ENCODE results near the gene GOLPH3.
"Not testable (repeated sequence)": the region's sequence is repeated elsewhere in the genome, so short reads cannot be mapped to it uniquely, and the experiment has no call there.

The GOLPH3 gene

GRCh38 chr5:32174011-32174870 is at the start of gene GOLPH3:
Gene GOLPH3 (minus strand): TSS chr5:32174319. CDS start chr5:32174034, 285 bp downstream.
- peak; percentile 94 for DNase-seq

DNA sequence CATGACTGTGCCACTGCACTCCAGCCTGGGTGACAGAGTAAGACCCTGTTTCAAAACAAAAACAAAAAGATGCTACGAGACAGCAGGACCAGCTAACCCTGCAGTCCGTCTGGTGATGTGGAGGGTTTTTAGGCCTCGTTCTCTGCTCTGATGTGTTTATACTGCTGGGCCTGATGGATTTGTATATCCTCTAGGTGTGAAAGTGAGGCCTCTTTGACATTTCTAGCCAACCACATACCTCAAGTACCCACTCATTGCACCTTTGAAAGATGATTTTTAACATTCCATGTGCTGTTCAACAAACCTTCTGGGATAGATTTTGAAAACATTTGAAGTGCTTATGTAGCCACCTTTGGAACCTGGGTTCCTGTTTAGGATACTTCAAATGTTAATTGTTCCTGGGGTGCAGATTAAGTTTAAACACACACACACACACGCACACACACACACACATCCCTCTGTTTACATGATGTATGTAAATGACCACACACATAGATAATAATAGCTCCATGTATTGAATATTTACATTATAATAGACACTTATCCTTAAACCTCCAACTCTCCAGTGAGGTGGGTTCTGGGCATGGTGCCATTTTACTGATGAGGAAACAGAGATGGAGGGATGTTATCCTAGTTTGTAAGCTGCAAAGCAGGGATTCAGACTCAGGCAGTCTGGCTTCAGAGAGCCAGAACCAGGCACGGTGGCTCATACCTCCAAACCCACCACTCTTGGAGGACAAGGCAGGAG is 48.8 kb upstream of the GOLPH3 start:
- DNase-seq: no peak

GRCh38 chr5:32217886-32218396 is 43.8 kb upstream of the GOLPH3 start:
- peak; percentile 45 for DNase-seq

DNA sequence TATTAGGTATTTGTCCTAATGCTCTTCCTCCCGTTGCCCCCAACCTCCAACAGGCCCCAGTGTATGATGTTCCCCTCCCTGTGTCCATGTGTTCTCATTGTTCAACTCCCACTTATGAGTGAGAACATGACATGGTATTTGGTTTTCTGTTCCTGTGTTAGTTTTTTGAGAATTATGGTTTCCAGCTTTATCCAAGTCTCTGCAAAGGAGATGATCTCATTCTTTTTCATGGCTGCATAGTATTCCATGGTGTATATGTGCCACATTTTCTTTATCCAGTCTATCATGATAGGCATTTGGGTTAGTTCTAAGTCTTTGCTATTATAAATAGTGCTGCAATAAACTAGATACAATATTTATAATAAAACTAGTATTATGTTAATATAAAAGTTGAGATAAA is 40.2 kb upstream of the GOLPH3 start:
- not testable (repeated sequence) for DNase-seq

GRCh38 chr5:32210151-32210550 is 36.0 kb upstream of the GOLPH3 start:
- no peak for DNase-seq

DNA sequence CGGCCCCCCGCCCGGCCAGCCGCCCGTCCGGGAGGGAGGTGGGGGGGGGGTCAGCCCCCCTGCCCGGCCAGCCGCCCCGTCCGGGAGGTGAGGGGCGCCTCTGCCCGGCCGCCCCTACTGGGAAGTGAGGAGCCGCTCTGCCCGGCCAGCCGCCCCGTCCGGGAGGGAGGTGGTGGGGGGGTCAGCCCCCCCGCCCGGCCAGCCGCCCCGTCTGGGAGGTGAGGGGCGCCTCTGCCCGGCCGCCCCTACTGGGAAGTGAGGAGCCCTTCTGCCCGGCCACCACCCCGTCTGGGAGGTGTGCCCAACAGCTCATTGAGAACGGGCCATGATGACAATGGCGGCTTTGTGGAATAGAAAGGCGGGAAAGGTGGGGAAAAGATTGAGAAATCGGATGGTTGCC is 34.7 kb upstream of the GOLPH3 start:
- not testable (repeated sequence) for DNase-seq

DNA sequence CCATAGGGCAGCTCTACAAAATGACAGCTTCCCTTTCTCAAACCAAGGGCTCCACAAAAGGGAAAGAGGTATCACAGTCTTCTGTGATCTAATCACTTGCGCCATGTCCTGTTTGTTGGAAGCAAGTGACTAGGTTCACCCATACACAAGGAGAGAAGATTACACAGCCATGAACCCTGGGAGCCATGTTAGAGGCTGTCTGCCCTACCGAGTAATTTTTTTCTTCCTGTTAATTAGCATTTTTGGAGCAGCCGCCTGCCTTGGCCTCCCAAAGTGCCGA is 33.2 kb upstream of the GOLPH3 start:
- DNase-seq: no peak

DNA sequence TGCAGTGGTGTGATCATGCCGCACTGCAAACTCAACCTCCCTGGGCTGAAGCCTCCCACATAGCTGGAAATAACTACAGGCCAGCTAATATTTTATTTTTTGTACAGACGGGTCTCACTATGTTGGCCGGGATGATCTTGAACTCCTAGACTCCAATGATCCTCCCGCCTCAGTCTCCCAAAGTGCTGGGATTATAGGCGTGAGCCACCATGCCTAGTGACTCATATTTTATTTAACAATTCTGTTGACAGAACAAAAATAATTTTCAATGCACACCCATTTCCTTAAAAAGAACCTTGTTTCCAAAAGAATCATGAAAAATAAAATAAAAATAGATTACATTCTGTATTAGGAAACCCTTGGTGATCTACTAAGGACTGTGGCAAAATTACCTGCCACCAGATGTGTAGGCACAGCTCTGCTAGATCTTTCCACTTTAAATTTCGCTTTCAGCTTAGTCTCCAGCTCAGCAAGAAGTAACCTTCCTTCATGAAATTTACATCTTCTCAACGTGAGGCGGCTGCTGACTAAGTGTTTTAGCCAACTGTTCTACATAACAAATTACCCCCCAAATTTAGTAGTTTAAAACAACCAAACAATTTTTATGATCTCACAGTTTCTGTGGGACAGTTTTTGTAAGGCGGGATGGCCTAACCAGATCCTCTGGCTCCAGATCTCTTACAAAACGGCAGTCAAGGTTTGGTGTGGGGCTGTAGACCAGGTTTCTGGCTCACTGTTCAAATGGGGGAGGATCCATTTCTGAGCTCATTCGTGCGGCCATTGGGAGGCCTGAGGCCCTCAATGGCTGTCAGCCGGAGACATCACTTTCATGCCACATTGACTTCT is 32.6 kb upstream of the GOLPH3 start:
- DNase-seq: no peak

- DNase-seq: no peak
Observed at GRCh38 chr5:32206053-32206452, 31.9 kb upstream of the GOLPH3 start.

DNA sequence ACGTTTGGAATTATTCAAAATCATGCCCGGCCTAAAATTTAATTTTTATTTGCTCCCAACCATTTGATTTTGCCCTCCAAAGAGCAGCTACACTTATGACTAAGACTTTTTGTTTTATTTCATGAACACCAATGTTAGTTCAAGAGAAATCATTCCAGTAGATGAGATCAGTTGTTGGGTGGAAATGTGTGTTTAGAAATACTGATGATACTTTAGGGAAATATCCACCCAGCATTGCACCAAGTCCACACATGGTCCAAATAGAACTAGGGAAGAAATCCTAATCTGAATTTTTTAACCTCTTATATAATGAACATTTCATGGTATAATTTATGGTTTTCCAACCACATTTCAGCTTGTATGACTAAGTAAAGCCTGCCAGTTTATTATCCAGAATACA is 28.3 kb upstream of the GOLPH3 start:
- DNase-seq: no peak

- DNase-seq: no peak
Observed at GRCh38 chr5:32201122-32201753, 27.1 kb upstream of the GOLPH3 start.

- no peak for DNase-seq
Observed at GRCh38 chr5:32197032-32197431, 22.9 kb upstream of the GOLPH3 start.

GRCh38 chr5:32195265-32195664 is 21.1 kb upstream of the GOLPH3 start:
- DNase-seq: no peak

- peak; percentile 78 for DNase-seq
Observed at GRCh38 chr5:32193591-32193990, 19.5 kb upstream of the GOLPH3 start.

DNA sequence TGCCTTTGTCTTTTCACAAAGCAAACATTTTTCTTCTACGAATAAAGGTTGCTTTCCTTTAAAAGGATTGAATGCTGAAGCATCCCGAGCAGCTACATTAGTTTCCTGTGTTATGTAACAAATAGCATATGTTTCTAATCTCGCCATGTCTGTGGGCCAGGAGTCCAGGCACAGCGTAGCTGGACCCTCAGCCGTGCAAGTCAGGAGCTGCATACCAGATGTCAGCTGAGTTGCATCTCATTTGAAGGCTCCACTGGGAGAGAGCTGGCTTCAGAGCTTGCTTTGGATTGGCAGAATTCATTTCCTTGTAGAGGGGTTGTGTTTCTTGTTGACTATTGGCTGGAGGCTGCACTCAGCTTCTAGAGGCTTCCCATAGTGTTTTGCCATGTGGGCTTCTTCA is 16.0 kb upstream of the GOLPH3 start:
- no peak for DNase-seq

DNA sequence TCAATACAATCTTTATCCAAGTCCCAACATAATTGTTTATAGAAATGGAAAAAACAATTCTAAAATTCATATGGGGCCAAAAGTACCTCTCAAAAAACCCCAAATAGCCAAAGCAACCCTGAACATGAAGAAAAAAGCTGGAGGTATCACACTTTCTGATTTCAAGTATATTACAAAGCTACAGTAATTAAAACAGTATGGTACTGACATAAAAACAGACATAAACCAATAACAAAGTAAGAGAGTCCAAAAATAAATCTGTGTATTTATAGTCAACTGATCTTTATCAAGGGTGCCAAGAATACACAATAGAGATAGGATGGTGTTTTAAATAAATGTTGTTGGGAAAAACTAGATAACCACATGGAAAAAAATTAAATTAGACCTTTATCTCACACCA is 13.6 kb upstream of the GOLPH3 start:
- no peak for DNase-seq

DNA sequence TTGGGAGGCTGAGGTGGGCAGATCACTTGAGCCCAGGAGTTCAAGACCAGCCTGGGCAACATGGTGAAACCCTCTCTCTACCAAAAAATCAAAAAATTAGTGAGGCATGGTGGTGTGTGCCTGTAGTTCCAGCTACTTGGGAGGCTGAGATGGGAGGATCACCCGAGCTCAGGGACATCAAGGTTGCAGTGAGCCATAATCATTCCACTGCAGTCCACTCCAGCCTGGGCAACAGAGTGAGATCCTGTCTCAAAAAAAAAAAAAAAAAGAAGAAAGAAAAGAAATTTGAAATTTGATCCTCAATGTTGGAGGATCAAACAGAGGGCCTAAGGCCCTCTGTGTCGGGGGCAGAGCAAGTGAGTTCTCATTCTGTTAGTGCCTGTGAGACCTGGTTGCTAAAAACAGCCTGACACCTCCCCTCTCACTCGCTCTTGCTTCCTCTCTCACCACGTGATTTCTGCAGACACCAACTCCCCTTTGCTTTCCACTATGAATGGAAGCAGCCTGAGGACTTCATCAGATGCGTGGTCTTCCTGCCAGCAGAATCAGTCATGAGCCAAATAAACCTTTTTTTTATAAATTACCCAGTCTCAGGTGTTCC is 8.4 kb upstream of the GOLPH3 start:
- DNase-seq: no peak

GRCh38 chr5:32173267-32174010 is 680 bp downstream of the GOLPH3 start:
- peak; percentile 71 for DNase-seq

DNA sequence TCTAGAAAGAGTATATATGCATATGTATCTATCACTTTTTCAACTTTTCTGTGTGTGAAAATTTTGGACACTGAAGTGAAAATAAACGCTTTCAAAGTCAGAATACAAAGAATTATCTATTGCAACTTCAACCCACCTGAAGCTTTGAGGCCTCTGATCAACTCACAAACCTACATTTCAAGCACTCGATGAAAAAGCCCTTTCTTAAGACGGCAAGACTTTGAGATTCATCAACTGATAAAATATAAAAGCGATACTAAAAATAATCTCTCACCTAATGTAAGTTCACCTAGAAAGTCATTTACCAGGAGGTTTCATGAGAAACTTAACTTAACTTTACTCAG is 1.2 kb downstream of the GOLPH3 start:
- DNase-seq: peak; percentile 70

GRCh38 chr5:32172186-32172911 is 1.8 kb downstream of the GOLPH3 start:
- DNase-seq: peak; percentile 56
